Motor neuron (in vitro differentiated cells): ENCODE measurements around the gene UGCG. TPM values are rescaled to one million over a fixed set of nuclear protein-coding genes. Genes with fewer than 3 reads are reported as not detected.
"Not testable (repeated sequence)": the region's sequence is repeated elsewhere in the genome, so short reads cannot be mapped to it uniquely, and the experiment has no call there.

Source experiments
- ATAC-seq, 8 experiments: fragments of 200-7000 bp; cut with Tn5 transposase; replicated peaks in 6 of 8; 2 replicates each; pipeline ENCODE4 v1.8.0; 2021; ENCODE audit warnings: mild to moderate bottlenecking in 8 of 8, moderate library complexity in 8 of 8
- H3K27ac ChIP-seq, 2 donors: fragments of 250-450 bp; sonication (Bioruptor Pico); 2 replicates each; pipeline ENCODE4 v1.9.0; 2021; ENCODE audit warnings: antibody characterized with exemption in 2 of 2, mild to moderate bottlenecking in 2 of 2, moderate library complexity in 1 of 2
- H3K4me1 ChIP-seq, 2 donors: fragments of 250-450 bp; sonication (Bioruptor Pico); replicated peaks in 1 of 2; 2 replicates each; pipeline ENCODE4 v1.6.1; 2021; ENCODE audit warnings: antibody characterized with exemption in 2 of 2, mild to moderate bottlenecking in 2 of 2, moderate library complexity in 1 of 2
- H3K4me3 ChIP-seq, 5 donors: fragments of 250-450 bp; sonication (Bioruptor Pico); 2 replicates each; pipeline ENCODE4 v1.9.0; 2021; ENCODE audit warnings: antibody characterized with exemption in 5 of 5, mild to moderate bottlenecking in 5 of 5, moderate library complexity in 4 of 5
- WGBS, 10 experiments: fragments of 450-650 bp; shearing (Covaris generic); methylation state at CpG; one replicate each; pipeline ENCODE4 v1.0.0; 2022; 5-methylcytosine and 5-hydroxymethylcytosine counted together
- in situ Hi-C, 9 experiments: fragments of 400-800 bp; cut with MboI; loops; one replicate each; pipeline ENCODE4 v1.15.0; 2021; ENCODE audit warnings: low sequenced_read_pairs in 9 of 9, low pct_unique_long_range_greater_than_20kb in 2 of 9; ENCODE audit not compliant: unreplicated experiment in 9 of 9
- total RNA-seq, 8 experiments: library from RNA; unstranded; fragments of 300-600 nt; gene quantifications; 2 replicates each; pipeline versions ENCODE4 v1.2.3 to v1.2.4, GENCODE V29; 2022

UGCG gene
- total RNA-seq, 8 experiments from 2014 or later = 7.1 to 51.7 (median 28.2) TPM

GRCh38 chr9:111873901-111874300 lies 22.7 kb upstream of the UGCG start:
- no peak overlapping the region for H3K4me3 ChIP-seq
- H3K4me1 ChIP-seq = no peaks in the 10 kb centered on the region
- in situ Hi-C loops = no loop called here
- no peak overlapping the region for H3K27ac ChIP-seq
- ATAC-seq = no peak
- 50 to 100% (median 85%) methylated on average over 1 to 4 of the region's 6 CpGs for WGBS, 10 experiments

DNA sequence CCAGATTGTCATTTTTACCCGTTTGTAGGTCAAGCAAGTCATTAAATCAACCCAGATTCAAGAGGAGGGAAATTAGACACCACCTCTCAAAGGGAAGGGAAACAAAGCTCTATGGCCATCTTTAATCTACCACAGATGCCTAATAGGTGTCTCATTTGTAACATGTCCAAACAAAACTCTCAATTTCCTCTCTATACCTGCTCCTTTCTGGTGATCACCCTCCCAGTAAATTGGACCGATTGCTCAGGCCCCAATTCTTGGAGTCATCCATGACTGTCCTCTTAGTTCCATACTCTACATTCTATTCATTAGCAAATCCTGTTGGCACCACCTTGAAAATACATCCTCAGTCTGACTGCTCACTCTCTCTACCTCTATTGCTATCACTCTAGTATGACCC lies 22.1 kb upstream of the UGCG start:
- in situ Hi-C loops = no loop called here
- Histone ChIP-seq H3K4me1 (no peaks in the 10 kb centered on the region), H3K27ac (no peak overlapping the region), H3K4me3 (no peak overlapping the region)
- WGBS, 10 experiments = 71 to 100% (median 83%) methylated on average over 1 to 2 of the region's 2 CpGs; no CpG with 5 or more reads in 5 of the 10 experiments
- ATAC-seq = no peak

DNA sequence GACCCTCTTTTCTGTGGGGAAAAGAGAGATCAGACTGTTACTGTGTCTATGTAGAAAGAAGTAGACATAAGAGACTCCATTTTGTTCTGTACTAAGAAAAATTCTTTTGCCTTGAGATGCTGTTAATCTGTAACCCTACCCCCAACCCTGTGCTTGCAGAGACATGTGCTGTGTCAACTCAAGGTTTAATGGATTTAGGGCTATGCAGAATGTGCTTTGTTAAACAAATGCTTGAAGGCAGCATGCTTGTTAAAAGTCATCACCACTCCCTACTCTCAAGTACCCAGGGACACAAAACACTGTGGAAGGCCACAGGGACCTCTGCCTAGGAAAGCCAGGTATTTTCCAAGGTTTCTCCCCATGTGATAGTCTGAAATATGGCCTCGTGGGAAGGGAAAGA lies 21.3 kb upstream of the UGCG start:
- in situ Hi-C loops = loop anchor here in 1 of 9 experiments (25.0 kb wide), 1 partner anchor 187 kb away; no protein-coding TSS in a partner anchor
- H3K4me1 ChIP-seq, ATAC-seq, H3K27ac ChIP-seq, H3K4me3 ChIP-seq: not testable (repeated sequence)
- WGBS, 10 experiments = 71 to 86% methylated on average over 1 of the region's 1 CpG; no CpG with 5 or more reads in 8 of the 10 experiments

- not testable (repeated sequence) for ATAC-seq, H3K27ac ChIP-seq, H3K4me3 ChIP-seq, H3K4me1 ChIP-seq
- in situ Hi-C loops = loop anchor here in 1 of 9 experiments (25.0 kb wide), 1 partner anchor 187 kb away; no protein-coding TSS in a partner anchor
- WGBS, 10 experiments = 50 to 100% (median 90%) methylated on average over 1 to 3 of the region's 3 CpGs; no CpG with 5 or more reads in 4 of the 10 experiments
Observed at GRCh38 chr9:111875691-111876090, 20.9 kb upstream of the UGCG start.

DNA sequence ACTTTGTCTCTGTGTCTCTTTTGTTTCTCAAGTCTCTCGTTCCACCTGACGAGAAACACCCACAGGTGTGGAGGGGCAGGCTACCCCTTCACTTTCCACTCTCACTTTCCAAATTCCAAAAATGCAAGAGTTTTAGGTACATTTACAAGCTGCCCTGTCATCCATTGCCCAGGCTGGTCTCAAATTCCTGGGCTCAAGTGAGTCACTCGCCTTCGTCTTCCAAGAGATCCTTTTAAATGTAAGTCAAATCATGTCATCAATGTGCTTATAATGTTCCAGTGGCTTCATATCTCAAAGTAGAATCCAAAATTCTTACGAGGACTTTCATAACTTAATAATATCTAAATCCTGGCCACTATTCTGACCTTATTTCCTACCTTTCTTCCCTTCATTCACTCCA lies 20.4 kb upstream of the UGCG start:
- Histone ChIP-seq H3K4me1 (no peaks in the 10 kb centered on the region), H3K27ac (no peak overlapping the region), H3K4me3 (no peak overlapping the region)
- 76 to 100% (median 97%) methylated on average over 1 to 5 of the region's 5 CpGs; no CpG with 5 or more reads in 1 of the 10 experiments for WGBS, 10 experiments
- in situ Hi-C loops = loop anchor here in 1 of 9 experiments (25.0 kb wide), 1 partner anchor 186 kb away; no protein-coding TSS in a partner anchor
- ATAC-seq = no peak

GRCh38 chr9:111877420-111877819 lies 19.2 kb upstream of the UGCG start:
- ATAC-seq = no peak
- no peak overlapping the region for H3K4me3 ChIP-seq
- no peak overlapping the region for H3K27ac ChIP-seq
- WGBS, 10 experiments = 75 to 100% (median 86%) methylated on average over 1 to 2 of the region's 2 CpGs; no CpG with 5 or more reads in 1 of the 10 experiments
- H3K4me1 ChIP-seq = no peaks in the 10 kb centered on the region
- in situ Hi-C loops = loop anchor here in 1 of 9 experiments (25.0 kb wide), 1 partner anchor 185 kb away; no protein-coding TSS in a partner anchor

DNA sequence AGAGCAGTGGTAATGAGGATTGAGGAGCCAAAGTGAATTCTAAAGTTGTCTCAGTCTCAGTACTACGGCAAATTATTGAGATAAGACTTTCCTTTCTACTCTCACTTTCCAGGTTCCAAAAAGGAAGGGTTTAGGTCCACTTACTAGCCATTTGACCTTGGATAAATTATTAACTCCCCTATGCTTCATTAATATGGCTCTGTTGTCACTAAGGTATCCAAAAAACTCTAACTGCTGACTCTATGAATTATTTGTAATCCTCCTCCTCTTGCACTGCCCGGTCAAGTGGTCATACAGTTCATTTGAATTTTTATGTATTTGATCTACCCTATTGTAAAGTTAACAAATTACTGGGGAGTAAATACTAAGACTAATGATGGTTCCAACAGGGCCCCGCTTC lies 17.7 kb upstream of the UGCG start:
- in situ Hi-C loops = loop anchor here in 1 of 9 experiments (25.0 kb wide), 1 partner anchor 183 kb away; no protein-coding TSS in a partner anchor
- H3K27ac ChIP-seq = no peak overlapping the region
- no peaks in the 10 kb centered on the region for H3K4me1 ChIP-seq
- H3K4me3 ChIP-seq = no peak overlapping the region
- no peak for ATAC-seq
- WGBS, 10 experiments = 78 to 100% (median 86%) methylated on average over 1 to 3 of the region's 3 CpGs

GRCh38 chr9:111886983-111887718 lies 9.5 kb upstream of the UGCG start:
- no peak for ATAC-seq
- WGBS, 10 experiments = 77 to 100% (median 93%) methylated on average over 1 to 14 of the region's 19 CpGs; no CpG with 5 or more reads in 1 of the 10 experiments
- Histone ChIP-seq H3K4me1 (no peaks in the 10 kb centered on the region), H3K4me3 (no peak overlapping the region), H3K27ac (no peak overlapping the region)
- in situ Hi-C loops = loop anchor here in 1 of 9 experiments (25.0 kb wide), 1 partner anchor 175 kb away; no protein-coding TSS in a partner anchor

DNA sequence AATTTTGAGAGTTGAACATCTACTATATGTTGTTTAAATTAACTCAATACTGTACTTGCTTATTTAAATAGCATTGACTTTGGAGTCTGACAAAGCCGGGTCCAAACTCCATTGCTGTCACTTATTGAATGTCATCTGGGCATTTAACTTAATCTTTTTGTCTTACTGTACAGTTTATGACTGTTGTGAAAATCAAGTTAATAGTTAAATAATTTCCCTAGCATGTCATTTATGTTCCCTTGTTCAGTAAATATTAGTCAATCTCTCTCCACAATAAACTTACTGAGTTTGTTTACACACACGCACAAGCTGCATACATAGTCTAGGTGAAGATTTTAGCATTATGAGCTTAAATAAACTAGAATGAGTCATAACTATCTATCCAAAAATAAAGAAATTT lies 6.3 kb upstream of the UGCG start:
- in situ Hi-C loops = loop anchor here in 1 of 9 experiments (25.0 kb wide), 1 partner anchor 172 kb away; no protein-coding TSS in a partner anchor
- 50 to 100% (median 95%) methylated on average over 1 to 2 of the region's 2 CpGs; no CpG with 5 or more reads in 1 of the 10 experiments for WGBS, 10 experiments
- no peak for ATAC-seq
- no peak overlapping the region for H3K27ac ChIP-seq
- no peaks in the 10 kb centered on the region for H3K4me1 ChIP-seq
- no peak overlapping the region for H3K4me3 ChIP-seq

DNA sequence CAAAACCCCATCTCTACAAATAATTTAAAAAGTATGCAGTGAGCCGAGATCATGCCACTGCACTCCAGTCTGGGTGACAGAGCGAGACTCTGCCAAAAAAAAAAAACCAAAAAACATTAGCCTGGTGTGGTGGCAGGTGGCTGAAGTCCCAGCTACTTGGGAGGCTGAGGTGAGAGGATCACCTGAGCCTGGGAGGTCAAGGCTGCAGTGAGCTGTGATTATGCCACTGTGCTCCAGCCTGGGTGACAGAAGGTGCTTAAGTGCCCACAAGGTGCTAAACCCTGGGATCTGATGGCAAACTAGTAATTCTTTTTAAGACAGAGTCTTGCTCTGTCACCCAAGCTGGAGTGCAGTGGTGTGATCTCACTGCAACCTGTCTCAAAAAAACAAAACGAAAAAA lies 5.7 kb upstream of the UGCG start:
- WGBS, 10 experiments = 60 to 100% (median 89%) methylated on average over 1 to 2 of the region's 3 CpGs; no CpG with 5 or more reads in 1 of the 10 experiments
- H3K4me3 ChIP-seq, H3K4me1 ChIP-seq, ATAC-seq, H3K27ac ChIP-seq: not testable (repeated sequence)
- in situ Hi-C loops = loop anchor here in 1 of 9 experiments (25.0 kb wide), 1 partner anchor 171 kb away; no protein-coding TSS in a partner anchor

- WGBS, 10 experiments = 85 to 100% (median 100%) methylated on average over 1 to 6 of the region's 11 CpGs; no CpG with 5 or more reads in 1 of the 10 experiments
- in situ Hi-C loops = loop anchor here in 1 of 9 experiments (25.0 kb wide), 1 partner anchor 170 kb away; no protein-coding TSS in a partner anchor
- no peaks in the 10 kb centered on the region for H3K4me1 ChIP-seq
- peak in 2 of 8 experiments; percentile 5 to 14 for ATAC-seq
- H3K27ac ChIP-seq = no peak overlapping the region
- H3K4me3 ChIP-seq = no peak overlapping the region
Observed at GRCh38 chr9:111891910-111892499, 4.6 kb upstream of the UGCG start.

GRCh38 chr9:111896942-111897600 lies 457 bp downstream of the UGCG start:
- Histone ChIP-seq H3K27ac (peak overlapping the region; percentile 82 to 90), H3K4me1 (peaks cover 3 to 9% of the 10 kb centered on the region in 2 donors), H3K4me3 (peak overlapping the region; percentile 80 to 96 (median 89))
- in situ Hi-C loops = loop anchor here in 1 of 9 experiments (25.0 kb wide), 1 partner anchor 165 kb away; no protein-coding TSS in a partner anchor
- peak; percentile 2 to 76 (median 40) for ATAC-seq
- WGBS, 10 experiments = 0 to 20% (median 3%) methylated on average over 1 to 10 of the region's 68 CpGs; no CpG with 5 or more reads in 7 of the 10 experiments
